Esophagus muscularis mucosa (tissue), 4 donors: ENCODE data around the gene MSX1. TPM values are rescaled to one million over a fixed set of nuclear protein-coding genes. Genes with fewer than 3 reads are reported as not detected.

Experiments
- DNase-seq: peaks from one replicate; pipeline ENCODE4 v3.0.0-alpha.2; 2017; ENCODE audit errors: extremely low spot score
- H3K27ac ChIP-seq, 4 donors: fragments of 200-600 bp; sonication (generic); replicated peaks in 1 of 4; 1 replicate in 3 of 4; 2 replicates in 1 of 4; pipeline ENCODE4 v1.5.1; 2016 to 2019; ENCODE audit warnings: mild to moderate bottlenecking in 1 of 4
- H3K27me3 ChIP-seq, 4 donors: fragments of 200-600 bp; sonication (generic); one replicate each; pipeline versions ENCODE4 v1.5.1 to v1.6.0; 2016 to 2019
- H3K36me3 ChIP-seq, 4 donors: fragments of 200-600 bp; sonication (generic); one replicate each; pipeline ENCODE4 v1.5.1; 2016 to 2019
- H3K4me1 ChIP-seq, 4 donors: fragments of 200-600 bp; sonication (generic); one replicate each; pipeline ENCODE4 v1.5.1; 2016 to 2019
- H3K4me3 ChIP-seq, 4 donors: fragments of 200-600 bp; sonication (generic); 1 replicate in 2 of 4; 2 replicates in 2 of 4; pipeline ENCODE4 v1.5.1; 2016 to 2019; ENCODE audit warnings: mild to moderate bottlenecking in 4 of 4, moderate library complexity in 1 of 4
- H3K9me3 ChIP-seq, 4 donors: fragments of 200-600 bp; sonication (generic); 1 replicate in 3 of 4; 2 replicates in 1 of 4; pipeline ENCODE4 v1.5.1; 2016 to 2019
- EP300 ChIP-seq: sonication (generic); formaldehyde crosslinking; IDR thresholded peaks from one replicate; pipeline ENCODE4 v1.6.1; 2017; ENCODE audit warnings: antibody characterized with exemption
- POLR2A ChIP-seq: fragments of 450-650 bp; IDR thresholded peaks from one replicate; pipeline ENCODE4 v1.6.1; 2017; ENCODE audit warnings: antibody characterized with exemption, moderate library complexity, mild to moderate bottlenecking, low read depth
- POLR2AphosphoS5 ChIP-seq, 2 donors: sonication (generic); formaldehyde crosslinking; IDR thresholded peaks; one replicate each; pipeline ENCODE4 v1.6.1; 2017; ENCODE audit warnings: antibody characterized with exemption in 2 of 2
- WGBS: methylation state at CpG from one replicate; pipeline ENCODE4 v1.1.5; 2018; 5-methylcytosine and 5-hydroxymethylcytosine counted together
- intact Hi-C: fragments of 100-400 bp; cut with DNase I; formaldehyde crosslinking; loops from one replicate; pipeline ENCODE4 v1.15.1; 2023
- total RNA-seq, 4 donors: library from RNA; depleted of rRNA; stranded (reverse); fragments of >200 nt; gene quantifications; one replicate each; pipeline versions ENCODE4 v1.1.0 to v1.2.1, GENCODE V29; 2016
- TF ChIP-seq, protein P1 (sequence below), 3 experiments: fragments of 200-600 bp in 2 of 3; fragments of 450-650 bp in 1 of 3; sonication (generic) in 2 of 3; IDR thresholded peaks; one replicate each; pipeline ENCODE4 v1.5.1; 2017 to 2019; ENCODE audit warnings: antibody characterized with exemption in 3 of 3, mild to moderate bottlenecking in 2 of 3, moderate library complexity in 1 of 3

MSX1 gene
- total RNA-seq, 4 donors from 2014 or later = 2.9 to 6.3 (median 4.3) TPM

DNA sequence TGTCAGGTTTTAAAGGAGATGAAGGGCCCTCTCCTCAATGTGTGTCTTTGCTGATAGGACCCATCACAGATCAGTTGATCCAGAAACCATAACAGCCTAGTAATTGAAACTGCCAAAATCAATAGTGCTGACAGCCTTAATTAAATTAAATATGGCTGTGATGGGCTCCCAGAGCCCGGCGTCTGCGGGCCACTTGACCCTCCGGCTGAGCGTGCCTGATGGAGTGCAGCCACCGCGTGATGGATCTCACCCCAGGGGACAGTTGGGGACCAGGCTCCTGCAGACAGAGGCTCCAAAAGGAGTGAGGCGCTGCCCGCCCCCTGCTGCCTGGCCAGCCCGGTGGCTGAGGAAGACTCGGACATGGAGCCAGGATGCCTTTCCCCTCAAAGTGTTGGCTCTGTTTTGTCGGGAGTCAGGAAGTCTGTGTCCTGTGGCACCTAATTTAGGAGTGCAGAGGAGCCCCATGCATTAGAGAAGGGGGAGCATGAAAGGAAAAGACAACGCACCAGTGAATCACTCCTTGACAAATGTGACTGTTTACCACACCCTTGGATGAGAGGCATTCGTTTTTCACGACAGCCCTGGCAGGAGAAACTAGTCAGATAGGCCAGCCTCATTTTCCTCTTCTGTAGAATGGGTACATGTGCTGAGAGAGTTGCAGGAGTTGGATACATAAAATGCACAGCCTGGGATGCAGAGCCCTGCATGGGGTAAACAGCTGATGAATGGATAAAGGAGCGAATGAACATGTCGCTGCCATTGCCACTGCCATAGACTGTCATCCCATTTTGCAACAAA is 40.9 kb upstream of the MSX1 start:
- Histone ChIP-seq H3K4me3 (no peak overlapping the region), H3K9me3 (peaks cover 0 to 16% (median 4%) of the 10 kb centered on the region in 4 donors), H3K27me3 (no peaks in the 10 kb centered on the region), H3K27ac (no peak overlapping the region), H3K4me1 (no peaks in the 10 kb centered on the region), H3K36me3 (no peaks in the 10 kb centered on the region)
- WGBS = 43% methylated on average over 13 of the region's 17 CpGs
- no peak for DNase-seq
- intact Hi-C loops = no loop called here
- TF ChIP-seq, protein P1, sequence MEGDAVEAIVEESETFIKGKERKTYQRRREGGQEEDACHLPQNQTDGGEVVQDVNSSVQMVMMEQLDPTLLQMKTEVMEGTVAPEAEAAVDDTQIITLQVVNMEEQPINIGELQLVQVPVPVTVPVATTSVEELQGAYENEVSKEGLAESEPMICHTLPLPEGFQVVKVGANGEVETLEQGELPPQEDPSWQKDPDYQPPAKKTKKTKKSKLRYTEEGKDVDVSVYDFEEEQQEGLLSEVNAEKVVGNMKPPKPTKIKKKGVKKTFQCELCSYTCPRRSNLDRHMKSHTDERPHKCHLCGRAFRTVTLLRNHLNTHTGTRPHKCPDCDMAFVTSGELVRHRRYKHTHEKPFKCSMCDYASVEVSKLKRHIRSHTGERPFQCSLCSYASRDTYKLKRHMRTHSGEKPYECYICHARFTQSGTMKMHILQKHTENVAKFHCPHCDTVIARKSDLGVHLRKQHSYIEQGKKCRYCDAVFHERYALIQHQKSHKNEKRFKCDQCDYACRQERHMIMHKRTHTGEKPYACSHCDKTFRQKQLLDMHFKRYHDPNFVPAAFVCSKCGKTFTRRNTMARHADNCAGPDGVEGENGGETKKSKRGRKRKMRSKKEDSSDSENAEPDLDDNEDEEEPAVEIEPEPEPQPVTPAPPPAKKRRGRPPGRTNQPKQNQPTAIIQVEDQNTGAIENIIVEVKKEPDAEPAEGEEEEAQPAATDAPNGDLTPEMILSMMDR (IDR thresholded peaks at IDR 0.05) = no peak
- TF ChIP-seq POLR2A (no peak), EP300 (no peak), POLR2AphosphoS5 (IDR thresholded peaks at IDR 0.05) (no peak)

DNA sequence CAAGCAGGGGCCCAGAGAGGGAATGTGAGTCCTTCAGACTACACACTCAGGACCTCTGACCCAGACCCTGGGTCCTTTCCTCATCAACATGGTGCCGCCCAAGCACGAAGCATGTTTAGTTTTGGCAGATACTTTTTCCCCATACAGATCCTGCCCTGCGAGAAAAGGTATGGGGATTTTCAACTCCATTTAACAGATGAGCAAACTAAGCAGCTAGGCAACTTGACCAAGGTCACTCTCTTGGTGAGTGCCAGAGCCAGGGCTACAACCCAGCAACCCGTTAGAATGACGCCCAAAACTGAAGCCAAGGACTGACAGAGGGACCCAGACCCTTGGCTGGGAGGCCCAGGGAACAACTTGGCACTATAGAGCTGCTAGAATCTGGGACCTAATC is 40.3 kb upstream of the MSX1 start:
- TF ChIP-seq POLR2A (no peak), EP300 (no peak), POLR2AphosphoS5 (IDR thresholded peaks at IDR 0.05) (no peak)
- TF ChIP-seq, protein P1 (IDR thresholded peaks at IDR 0.05) = no peak
- no peak for DNase-seq

GRCh38 chr4:4820261-4820660 is 39.2 kb upstream of the MSX1 start:
- WGBS = 58% methylated on average over 14 of the region's 14 CpGs
- Histone ChIP-seq H3K27me3 (no peaks in the 10 kb centered on the region), H3K27ac (no peak overlapping the region), H3K4me1 (no peaks in the 10 kb centered on the region), H3K9me3 (peaks cover 0 to 16% (median 4%) of the 10 kb centered on the region in 4 donors), H3K36me3 (no peaks in the 10 kb centered on the region), H3K4me3 (no peak overlapping the region)
- TF ChIP-seq, protein P1 (IDR thresholded peaks at IDR 0.05) = no peak
- TF ChIP-seq POLR2A (no peak), POLR2AphosphoS5 (IDR thresholded peaks at IDR 0.05) (no peak), EP300 (no peak)
- intact Hi-C loops = no loop called here
- no peak for DNase-seq

More for the DNA sequence above, 40.3 kb upstream of the MSX1 start:
- no peaks in the 10 kb centered on the region for H3K27me3 ChIP-seq
- intact Hi-C loops = no loop called here
- no peak overlapping the region for H3K27ac ChIP-seq
- no peaks in the 10 kb centered on the region for H3K4me1 ChIP-seq
- no peak overlapping the region for H3K4me3 ChIP-seq
- H3K36me3 ChIP-seq = no peaks in the 10 kb centered on the region
- 83% methylated on average over 5 of the region's 5 CpGs for WGBS
- H3K9me3 ChIP-seq = peaks cover 0 to 16% (median 4%) of the 10 kb centered on the region in 4 donors

DNA sequence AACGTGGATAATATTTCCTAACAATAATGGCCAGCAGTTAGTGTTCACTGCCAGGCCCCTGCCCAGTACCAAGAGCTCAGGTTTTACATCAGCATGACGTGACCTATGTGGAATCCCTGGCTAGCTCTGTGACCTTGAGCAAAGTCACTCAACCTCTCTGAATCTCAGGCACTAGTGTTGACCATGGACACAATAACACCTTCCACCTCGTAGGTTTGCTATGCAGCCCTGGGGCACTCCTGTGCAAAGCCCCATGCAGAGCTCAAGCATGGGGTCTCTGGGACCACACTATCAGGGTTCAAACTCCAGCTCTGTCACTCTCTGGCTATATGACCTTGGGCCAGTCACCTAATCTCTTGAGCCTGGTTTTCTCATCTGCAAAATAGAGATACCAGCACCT is 38.7 kb upstream of the MSX1 start:
- intact Hi-C loops = no loop called here
- no peaks in the 10 kb centered on the region for H3K36me3 ChIP-seq
- WGBS = 69% methylated on average over 3 of the region's 3 CpGs
- no peaks in the 10 kb centered on the region for H3K27me3 ChIP-seq
- no peak for TF ChIP-seq POLR2A
- no peak for TF ChIP-seq EP300
- no peak for TF ChIP-seq POLR2AphosphoS5 (IDR thresholded peaks at IDR 0.05)
- TF ChIP-seq, protein P1 (IDR thresholded peaks at IDR 0.05) = no peak
- no peak for DNase-seq
- H3K9me3 ChIP-seq = peaks cover 0 to 16% (median 4%) of the 10 kb centered on the region in 4 donors
- no peak overlapping the region for H3K4me3 ChIP-seq
- no peak overlapping the region for H3K27ac ChIP-seq
- H3K4me1 ChIP-seq = no peaks in the 10 kb centered on the region
